Measurements from ENCODE around the gene SIN3A. TPM values are rescaled to one million over a fixed set of nuclear protein-coding genes. Genes with fewer than 3 reads are reported as not detected.

SIN3A gene
- total RNA-seq, 1 experiment from 2014 or later = 74.7 TPM

DNA sequence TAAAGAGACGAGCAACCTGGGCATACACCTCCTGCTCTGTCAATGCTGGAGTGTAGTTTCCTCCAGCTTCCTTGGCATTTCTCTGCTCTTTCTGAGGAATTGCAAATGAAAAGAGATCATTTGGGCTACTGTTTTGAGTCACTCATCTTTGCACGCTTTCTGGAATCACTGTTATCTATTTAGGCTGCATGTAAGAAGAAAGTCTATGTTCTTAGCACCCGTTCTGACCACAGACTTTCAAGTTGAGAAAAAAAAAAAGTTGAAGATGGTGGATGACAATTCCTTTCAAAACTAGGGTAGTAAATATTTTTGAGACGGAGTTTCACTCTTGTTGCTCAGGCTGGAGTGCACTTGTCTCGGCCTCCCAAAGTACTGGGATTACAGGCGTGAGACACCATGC lies 41.3 kb downstream of the SIN3A start:
- BruUV-seq (replicated peaks) = no TSS peak
- intact Hi-C loops (cut with micrococcal nuclease; ENCODE audit: unreplicated experiment) = no loop called here
- Histone ChIP-seq H3K36me3 (ENCODE audit: insufficient read depth, low read length, poor library complexity, severe bottlenecking) (peaks cover 84% of the 10 kb centered on the region), H3K4me1 (ENCODE audit: insufficient read depth, low read length, poor library complexity, severe bottlenecking) (no peaks in the 10 kb centered on the region), H3K27ac (ENCODE audit: low read depth, low read length, poor library complexity, severe bottlenecking) (no peak overlapping the region), H3K4me3 (ENCODE audit: low read depth, low read length, poor library complexity, severe bottlenecking) (no peak overlapping the region), H3K27me3 (replicated peaks; ENCODE audit: insufficient read depth, low read depth, low read length, poor library complexity) (no peaks in the 10 kb centered on the region), H3K9me3 (ENCODE audit: low read depth, low read length, poor library complexity, severe bottlenecking) (no peaks in the 10 kb centered on the region)
- DNase-seq (ENCODE audit: low spot score) = no peak
- no peak for TF ChIP-seq EZH2 (IDR thresholded peaks at IDR 0.05; ENCODE audit: borderline replicate concordance, low read depth, low read length, poor library complexity, severe bottlenecking)
- TF ChIP-seq, protein P1, sequence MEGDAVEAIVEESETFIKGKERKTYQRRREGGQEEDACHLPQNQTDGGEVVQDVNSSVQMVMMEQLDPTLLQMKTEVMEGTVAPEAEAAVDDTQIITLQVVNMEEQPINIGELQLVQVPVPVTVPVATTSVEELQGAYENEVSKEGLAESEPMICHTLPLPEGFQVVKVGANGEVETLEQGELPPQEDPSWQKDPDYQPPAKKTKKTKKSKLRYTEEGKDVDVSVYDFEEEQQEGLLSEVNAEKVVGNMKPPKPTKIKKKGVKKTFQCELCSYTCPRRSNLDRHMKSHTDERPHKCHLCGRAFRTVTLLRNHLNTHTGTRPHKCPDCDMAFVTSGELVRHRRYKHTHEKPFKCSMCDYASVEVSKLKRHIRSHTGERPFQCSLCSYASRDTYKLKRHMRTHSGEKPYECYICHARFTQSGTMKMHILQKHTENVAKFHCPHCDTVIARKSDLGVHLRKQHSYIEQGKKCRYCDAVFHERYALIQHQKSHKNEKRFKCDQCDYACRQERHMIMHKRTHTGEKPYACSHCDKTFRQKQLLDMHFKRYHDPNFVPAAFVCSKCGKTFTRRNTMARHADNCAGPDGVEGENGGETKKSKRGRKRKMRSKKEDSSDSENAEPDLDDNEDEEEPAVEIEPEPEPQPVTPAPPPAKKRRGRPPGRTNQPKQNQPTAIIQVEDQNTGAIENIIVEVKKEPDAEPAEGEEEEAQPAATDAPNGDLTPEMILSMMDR (conservative IDR thresholded peaks at IDR 0.05; ENCODE audit: low read depth, low read length) = no peak
- ChIA-PET POLR2A (ENCODE audit: low non-redundant PET) (no interaction called here), CTCF (no interaction called here)

DNA sequence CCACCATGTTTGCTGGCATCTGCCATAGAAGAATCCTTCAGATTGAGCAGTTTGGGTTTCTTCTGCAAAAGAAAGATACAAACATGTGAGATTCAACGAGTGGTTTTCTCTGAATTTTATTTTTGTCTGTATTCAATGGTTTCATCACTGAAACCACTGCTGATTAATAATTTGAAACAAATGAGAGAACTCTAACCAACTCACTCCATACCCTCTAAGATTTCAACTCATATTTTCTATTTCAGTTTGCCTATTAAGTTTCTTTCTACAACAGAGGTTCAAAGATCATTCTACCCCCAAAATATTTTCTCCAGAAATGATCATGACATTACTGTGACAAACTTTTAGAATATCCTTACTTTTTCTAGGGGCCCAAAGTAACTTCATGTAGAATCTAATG lies 44.4 kb downstream of the SIN3A start:
- intact Hi-C loops (cut with micrococcal nuclease; ENCODE audit: unreplicated experiment) = no loop called here
- POLR2A ChIA-PET (ENCODE audit: low non-redundant PET) = no interaction called here
- H3K9me3 ChIP-seq (ENCODE audit: low read depth, low read length, poor library complexity, severe bottlenecking) = no peaks in the 10 kb centered on the region
- H3K27me3 ChIP-seq (replicated peaks; ENCODE audit: insufficient read depth, low read depth, low read length, poor library complexity) = no peaks in the 10 kb centered on the region
- BruUV-seq (replicated peaks) = no TSS peak
- no peak for DNase-seq (ENCODE audit: low spot score)
- CTCF ChIA-PET = no interaction called here
- no peak overlapping the region for H3K27ac ChIP-seq (ENCODE audit: low read depth, low read length, poor library complexity, severe bottlenecking)
- H3K4me1 ChIP-seq (ENCODE audit: insufficient read depth, low read length, poor library complexity, severe bottlenecking) = no peaks in the 10 kb centered on the region
- TF ChIP-seq, protein P1 (conservative IDR thresholded peaks at IDR 0.05; ENCODE audit: low read depth, low read length) = no peak
- no peak for TF ChIP-seq EZH2 (IDR thresholded peaks at IDR 0.05; ENCODE audit: borderline replicate concordance, low read depth, low read length, poor library complexity, severe bottlenecking)
- no peak overlapping the region for H3K4me3 ChIP-seq (ENCODE audit: low read depth, low read length, poor library complexity, severe bottlenecking)
- H3K36me3 ChIP-seq (ENCODE audit: insufficient read depth, low read length, poor library complexity, severe bottlenecking) = peaks cover 89% of the 10 kb centered on the region

DNA sequence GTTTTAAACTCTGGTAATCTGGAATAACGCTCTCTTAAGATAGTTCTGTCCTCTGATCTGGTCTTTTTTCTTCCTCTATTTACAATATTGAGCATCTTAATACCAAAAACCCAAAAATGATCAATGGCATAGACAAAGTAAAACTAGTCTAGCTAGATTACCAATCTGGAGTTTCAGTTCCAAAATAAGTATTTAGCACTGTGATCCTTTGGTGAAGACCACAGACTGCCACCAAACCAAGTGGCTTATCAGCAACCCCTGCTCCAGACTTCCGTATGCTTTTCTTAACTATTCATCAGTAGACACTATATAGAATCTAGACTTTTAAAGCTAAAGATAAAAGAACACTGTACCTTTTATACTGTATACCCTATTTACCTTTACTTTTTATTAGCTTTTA lies 47.6 kb downstream of the SIN3A start:
- ChIA-PET POLR2A (ENCODE audit: low non-redundant PET) (no interaction called here), CTCF (no interaction called here)
- no peaks in the 10 kb centered on the region for H3K4me1 ChIP-seq (ENCODE audit: insufficient read depth, low read length, poor library complexity, severe bottlenecking)
- no peaks in the 10 kb centered on the region for H3K9me3 ChIP-seq (ENCODE audit: low read depth, low read length, poor library complexity, severe bottlenecking)
- H3K4me3 ChIP-seq (ENCODE audit: low read depth, low read length, poor library complexity, severe bottlenecking) = no peak overlapping the region
- peaks cover 83% of the 10 kb centered on the region for H3K36me3 ChIP-seq (ENCODE audit: insufficient read depth, low read length, poor library complexity, severe bottlenecking)
- intact Hi-C loops (cut with micrococcal nuclease; ENCODE audit: unreplicated experiment) = no loop called here
- no peak for DNase-seq (ENCODE audit: low spot score)
- no peak overlapping the region for H3K27ac ChIP-seq (ENCODE audit: low read depth, low read length, poor library complexity, severe bottlenecking)
- BruUV-seq (replicated peaks) = no TSS peak
- TF ChIP-seq, protein P1 (conservative IDR thresholded peaks at IDR 0.05; ENCODE audit: low read depth, low read length) = no peak
- TF ChIP-seq EZH2 (IDR thresholded peaks at IDR 0.05; ENCODE audit: borderline replicate concordance, low read depth, low read length, poor library complexity, severe bottlenecking) = no peak
- no peaks in the 10 kb centered on the region for H3K27me3 ChIP-seq (replicated peaks; ENCODE audit: insufficient read depth, low read depth, low read length, poor library complexity)
